Adrenal gland (tissue), 5 donors: Measurements from ENCODE around the gene PPP1R12B.

Source experiments
- POLR2A ChIP-seq, 2 donors: fragments of 450-650 bp; IDR thresholded peaks; one replicate each; pipeline ENCODE4 v1.6.1; 2017; ENCODE audit warnings: antibody characterized with exemption in 2 of 2, mild to moderate bottlenecking in 2 of 2, moderate library complexity in 1 of 2
- TF ChIP-seq, protein P1 (sequence below), 6 experiments: fragments of 450-650 bp in 4 of 6; fragments of 200-600 bp in 2 of 6; sonication (generic) in 1 of 6; IDR thresholded peaks; 1 replicate in 5 of 6; 2 replicates in 1 of 6; pipeline versions ENCODE4 v1.5.1 to v1.8.0; 2016 to 2021; ENCODE audit warnings: antibody characterized with exemption in 6 of 6, mild to moderate bottlenecking in 2 of 6, moderate library complexity in 1 of 6
- donor health status: DM: no; HTN: no; CAD: no.

DNA sequence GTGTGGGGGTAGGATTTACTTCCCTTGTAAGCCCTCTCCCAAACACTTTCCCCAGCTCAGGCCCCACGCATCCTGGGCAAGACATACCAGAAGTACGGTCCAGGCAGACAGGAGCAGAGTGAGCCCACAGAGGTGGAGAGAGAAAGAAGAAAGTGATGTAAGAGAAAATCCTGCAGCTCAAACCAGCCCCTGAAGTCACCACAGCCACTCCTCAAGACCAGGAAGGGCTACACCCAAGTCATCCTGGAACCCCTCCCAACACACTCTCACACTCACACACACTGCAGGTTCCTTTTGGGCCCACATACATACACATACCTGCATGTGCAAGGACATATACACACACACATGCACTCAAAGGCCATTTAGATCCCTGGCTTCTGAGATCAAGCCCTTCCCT lies 254.9 kb downstream of the PPP1R12B start:
- TF ChIP-seq, protein P1, sequence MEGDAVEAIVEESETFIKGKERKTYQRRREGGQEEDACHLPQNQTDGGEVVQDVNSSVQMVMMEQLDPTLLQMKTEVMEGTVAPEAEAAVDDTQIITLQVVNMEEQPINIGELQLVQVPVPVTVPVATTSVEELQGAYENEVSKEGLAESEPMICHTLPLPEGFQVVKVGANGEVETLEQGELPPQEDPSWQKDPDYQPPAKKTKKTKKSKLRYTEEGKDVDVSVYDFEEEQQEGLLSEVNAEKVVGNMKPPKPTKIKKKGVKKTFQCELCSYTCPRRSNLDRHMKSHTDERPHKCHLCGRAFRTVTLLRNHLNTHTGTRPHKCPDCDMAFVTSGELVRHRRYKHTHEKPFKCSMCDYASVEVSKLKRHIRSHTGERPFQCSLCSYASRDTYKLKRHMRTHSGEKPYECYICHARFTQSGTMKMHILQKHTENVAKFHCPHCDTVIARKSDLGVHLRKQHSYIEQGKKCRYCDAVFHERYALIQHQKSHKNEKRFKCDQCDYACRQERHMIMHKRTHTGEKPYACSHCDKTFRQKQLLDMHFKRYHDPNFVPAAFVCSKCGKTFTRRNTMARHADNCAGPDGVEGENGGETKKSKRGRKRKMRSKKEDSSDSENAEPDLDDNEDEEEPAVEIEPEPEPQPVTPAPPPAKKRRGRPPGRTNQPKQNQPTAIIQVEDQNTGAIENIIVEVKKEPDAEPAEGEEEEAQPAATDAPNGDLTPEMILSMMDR (IDR thresholded peaks at IDR 0.05) = no peak
- no peak for TF ChIP-seq POLR2A (IDR thresholded peaks at IDR 0.05)
